ENCODE results near the gene COL6A6.

The COL6A6 gene

GRCh38 chr3:130488769-130489450 is 28.1 kb upstream of the COL6A6 start:
- no peak for DNase-seq (ENCODE audit: low read depth)
- TF ChIP-seq, protein P1, sequence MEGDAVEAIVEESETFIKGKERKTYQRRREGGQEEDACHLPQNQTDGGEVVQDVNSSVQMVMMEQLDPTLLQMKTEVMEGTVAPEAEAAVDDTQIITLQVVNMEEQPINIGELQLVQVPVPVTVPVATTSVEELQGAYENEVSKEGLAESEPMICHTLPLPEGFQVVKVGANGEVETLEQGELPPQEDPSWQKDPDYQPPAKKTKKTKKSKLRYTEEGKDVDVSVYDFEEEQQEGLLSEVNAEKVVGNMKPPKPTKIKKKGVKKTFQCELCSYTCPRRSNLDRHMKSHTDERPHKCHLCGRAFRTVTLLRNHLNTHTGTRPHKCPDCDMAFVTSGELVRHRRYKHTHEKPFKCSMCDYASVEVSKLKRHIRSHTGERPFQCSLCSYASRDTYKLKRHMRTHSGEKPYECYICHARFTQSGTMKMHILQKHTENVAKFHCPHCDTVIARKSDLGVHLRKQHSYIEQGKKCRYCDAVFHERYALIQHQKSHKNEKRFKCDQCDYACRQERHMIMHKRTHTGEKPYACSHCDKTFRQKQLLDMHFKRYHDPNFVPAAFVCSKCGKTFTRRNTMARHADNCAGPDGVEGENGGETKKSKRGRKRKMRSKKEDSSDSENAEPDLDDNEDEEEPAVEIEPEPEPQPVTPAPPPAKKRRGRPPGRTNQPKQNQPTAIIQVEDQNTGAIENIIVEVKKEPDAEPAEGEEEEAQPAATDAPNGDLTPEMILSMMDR (IDR thresholded peaks at IDR 0.05; ENCODE audit: insufficient read depth, low read depth, low read length, missing control alignments): no peak
- H3K4me3 ChIP-seq (ENCODE audit: low read depth, low read length): no peak overlapping the region

- H3K4me3 ChIP-seq (ENCODE audit: low read depth, low read length): no peak overlapping the region
- DNase-seq (ENCODE audit: low read depth): no peak
- TF ChIP-seq, protein P1 (IDR thresholded peaks at IDR 0.05; ENCODE audit: insufficient read depth, low read depth, low read length, missing control alignments): no peak
These were observed 26.7 kb upstream of the COL6A6 start for GRCh38 chr3:130490241-130490640.

- H3K4me3 ChIP-seq (ENCODE audit: low read depth, low read length): no peak overlapping the region
- TF ChIP-seq, protein P1 (IDR thresholded peaks at IDR 0.05; ENCODE audit: insufficient read depth, low read depth, low read length, missing control alignments): no peak
- DNase-seq (ENCODE audit: low read depth): no peak
These were observed 25.5 kb upstream of the COL6A6 start for GRCh38 chr3:130491431-130491830.

GRCh38 chr3:130504701-130505100 is 12.3 kb upstream of the COL6A6 start:
- TF ChIP-seq, protein P1 (IDR thresholded peaks at IDR 0.05; ENCODE audit: insufficient read depth, low read depth, low read length, missing control alignments): no peak
- H3K4me3 ChIP-seq (ENCODE audit: low read depth, low read length): no peak overlapping the region
- no peak for DNase-seq (ENCODE audit: low read depth)

DNA sequence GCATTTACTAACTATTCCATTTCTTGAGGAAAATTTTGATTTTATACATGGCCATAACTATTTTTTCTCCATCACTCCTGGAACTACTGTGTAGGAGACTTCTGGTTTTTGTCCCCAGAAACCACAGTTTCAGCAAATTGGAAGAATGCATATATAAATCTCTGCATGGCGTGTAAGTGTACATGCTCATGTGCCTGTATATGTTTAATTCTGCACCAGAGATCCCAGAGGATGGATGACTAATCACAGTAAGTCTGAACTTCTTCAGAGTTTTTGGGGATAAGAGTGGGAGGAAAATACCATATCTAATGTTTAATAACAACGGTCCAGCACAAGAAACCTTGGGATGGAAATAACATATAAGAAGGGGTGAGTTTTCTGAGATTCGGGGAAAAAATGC is 10.9 kb upstream of the COL6A6 start:
- TF ChIP-seq, protein P1 (IDR thresholded peaks at IDR 0.05; ENCODE audit: insufficient read depth, low read depth, low read length, missing control alignments): no peak
- no peak for DNase-seq (ENCODE audit: low read depth)
- no peak overlapping the region for H3K4me3 ChIP-seq (ENCODE audit: low read depth, low read length)

DNA sequence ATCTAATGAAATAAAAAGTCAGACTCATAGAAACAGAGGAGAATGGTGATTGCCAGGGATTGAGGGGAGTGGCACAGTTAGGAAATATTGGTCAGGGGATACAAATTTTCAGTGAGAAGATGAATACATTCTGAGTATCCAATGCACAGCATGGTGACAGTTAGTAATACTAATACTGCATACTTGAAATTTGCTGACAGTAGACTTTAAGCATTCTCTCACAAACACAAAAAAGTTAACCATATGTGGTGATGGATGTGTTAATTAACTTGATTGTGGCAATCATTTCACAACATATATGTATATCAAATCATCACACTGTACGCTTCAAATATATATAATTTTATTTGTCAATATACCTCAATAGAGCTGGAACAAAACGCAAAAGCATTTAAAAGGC is 9.2 kb upstream of the COL6A6 start:
- TF ChIP-seq, protein P1 (IDR thresholded peaks at IDR 0.05; ENCODE audit: insufficient read depth, low read depth, low read length, missing control alignments): no peak
- H3K4me3 ChIP-seq (ENCODE audit: low read depth, low read length): no peak overlapping the region
- no peak for DNase-seq (ENCODE audit: low read depth)

DNA sequence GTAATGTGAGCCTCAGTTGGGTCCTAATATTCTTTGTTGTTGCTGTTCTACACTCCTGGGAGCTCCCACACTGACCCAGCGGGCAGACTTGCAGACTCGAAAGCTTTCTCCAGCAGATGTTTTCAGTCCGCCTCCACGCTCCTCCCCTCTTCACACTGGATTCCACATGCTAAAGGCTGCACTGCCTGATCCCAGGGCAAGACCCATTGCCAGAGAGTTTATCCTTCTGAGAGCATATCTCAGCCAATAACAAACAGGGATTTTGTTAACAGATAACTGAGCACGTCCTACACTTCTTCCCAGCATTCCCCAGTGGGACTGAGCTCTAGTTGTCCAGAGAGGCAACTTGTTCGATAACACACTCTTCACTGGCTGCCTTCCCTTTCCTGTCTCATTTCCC is 8.0 kb upstream of the COL6A6 start:
- H3K4me3 ChIP-seq (ENCODE audit: low read depth, low read length): no peak overlapping the region
- TF ChIP-seq, protein P1 (IDR thresholded peaks at IDR 0.05; ENCODE audit: insufficient read depth, low read depth, low read length, missing control alignments): no peak
- no peak for DNase-seq (ENCODE audit: low read depth)
